ENCODE results near the gene CPSF4. TPM values are rescaled to one million over a fixed set of nuclear protein-coding genes. Genes with fewer than 3 reads are reported as not detected.

The CPSF4 gene
- polyA plus RNA-seq, 3 donors: 32.8 to 40.2 (median 37.6) TPM

GRCh38 chr7:99504603-99505323 is 66.0 kb downstream of the CPSF4 start, which contains the start of gene ZKSCAN5:
Gene ZKSCAN5 (plus strand): TSS chr7:99504662. CDS start chr7:99506045, 1,383 bp downstream.
- peak; percentile 85 to 98 (median 95) for DNase-seq (ENCODE audit: extremely low read depth in 1 of 11, low read depth in 9 of 11, low spot score in 4 of 11)

- peak in 1 of 11 donors; percentile 4 for DNase-seq (ENCODE audit: extremely low read depth in 1 of 11, low read depth in 9 of 11, low spot score in 4 of 11)
Observed at GRCh38 chr7:99505324-99505662, 66.5 kb downstream of the CPSF4 start.

Other genes starting within 250 kb of the CPSF4 start
- gene KPNA7, start 230.8 kb upstream of the CPSF4 start, polyA plus RNA-seq (ENCODE audit: insufficient read length in 3 of 3): not detected
- gene MYH16, start 166.1 kb upstream of the CPSF4 start, polyA plus RNA-seq (ENCODE audit: insufficient read length in 3 of 3): under 1 TPM in 2 of 3 donors, not detected in 1; 0.01 to 0.17 TPM
- 100 to 1,000 TPM; 101 to 114 (median 109) TPM for gene ARPC1A, start 113.0 kb upstream of the CPSF4 start, polyA plus RNA-seq (ENCODE audit: insufficient read length in 3 of 3)
- gene ARPC1B, start 64.2 kb upstream of the CPSF4 start, polyA plus RNA-seq (ENCODE audit: insufficient read length in 3 of 3): 10 to 100 TPM; 24.2 to 44.8 (median 35.4) TPM
- gene PDAP1, start 30.3 kb upstream of the CPSF4 start, polyA plus RNA-seq (ENCODE audit: insufficient read length in 3 of 3): 100 to 1,000 TPM; 137 to 171 (median 142) TPM
- 100 to 1,000 TPM; 105 to 111 (median 106) TPM for gene BUD31, start 30.0 kb upstream of the CPSF4 start, polyA plus RNA-seq (ENCODE audit: insufficient read length in 3 of 3)
- 1 to 10 TPM; 5.0 to 5.8 (median 5.6) TPM for gene PTCD1, start 145 bp upstream of the CPSF4 start, polyA plus RNA-seq (ENCODE audit: insufficient read length in 3 of 3)
- gene ATP5MF, start 27.2 kb downstream of the CPSF4 start, polyA plus RNA-seq (ENCODE audit: insufficient read length in 3 of 3): 100 to 1,000 TPM; 376 to 480 (median 463) TPM
- 10 to 100 TPM; 23.5 to 64.6 (median 30.6) TPM for gene ZNF789, start 33.9 kb downstream of the CPSF4 start, polyA plus RNA-seq (ENCODE audit: insufficient read length in 3 of 3)
- 10 to 100 TPM; 13.8 to 20.3 (median 14.3) TPM for gene ZNF394, start 61.3 kb downstream of the CPSF4 start, polyA plus RNA-seq (ENCODE audit: insufficient read length in 3 of 3)
- gene ZKSCAN5, start 65.7 kb downstream of the CPSF4 start, polyA plus RNA-seq (ENCODE audit: insufficient read length in 3 of 3): 10 to 100 TPM; 15.3 to 18.3 (median 15.7) TPM
- gene FAM200A, start 113.2 kb downstream of the CPSF4 start, polyA plus RNA-seq (ENCODE audit: insufficient read length in 3 of 3): 10 to 100 TPM; 14.5 to 17.6 (median 15.7) TPM
- 100 to 1,000 TPM in 1 of 3 donors, 10 to 100 TPM in 2; 69.9 to 106 (median 82.0) TPM for gene ZNF655, start 119.7 kb downstream of the CPSF4 start, polyA plus RNA-seq (ENCODE audit: insufficient read length in 3 of 3)
- 1 to 10 TPM; 1.5 to 2.7 (median 2.0) TPM for gene TMEM225B, start 159.3 kb downstream of the CPSF4 start, polyA plus RNA-seq (ENCODE audit: insufficient read length in 3 of 3)
- 10 to 100 TPM; 18.5 to 21.0 (median 19.5) TPM for gene ZSCAN25, start 178.0 kb downstream of the CPSF4 start, polyA plus RNA-seq (ENCODE audit: insufficient read length in 3 of 3)
- gene CYP3A5, start 241.1 kb downstream of the CPSF4 start, polyA plus RNA-seq (ENCODE audit: insufficient read length in 3 of 3): 1 to 10 TPM; 1.6 to 2.5 (median 2.1) TPM

Measured in renal cortex interstitium (tissue), 11 donors.